K562 (cell line): ENCODE data around the gene GMEB2. TPM values are rescaled to one million over a fixed set of nuclear protein-coding genes. Genes with fewer than 3 reads are reported as not detected.
A peak's percentile ranks its signal among the peaks of the same experiment; 100 is the strongest.

Experiments used
- ATAC-seq: fragments of 200-7000 bp; cut with Tn5 transposase; 3 replicates; pipeline ENCODE4 v1.9.1; 2020; ENCODE audit warnings: moderate library complexity
- BruUV-seq: library from RNA; stranded (reverse); fragments of 400-500 nt; replicated peaks from 2 replicates; lab custom pipeline; 2021; lab: Mats Ljungman, UMichigan
- CTCF ChIA-PET: fragments of 300-600 bp; formaldehyde crosslinking; extraction: SDS; loops from one replicate; lab custom pipeline; 2021; ENCODE audit warnings: low intra/inter-chr PET ratio; lab: Yijun Ruan, JAX
- POLR2A ChIA-PET: fragments of 300-600, 350-650 bp; sonication (Branson Sonifier 250); formaldehyde crosslinking; extraction: SDS; loops from one replicate; lab custom pipeline; 2021; ENCODE audit warnings: antibody characterized with exemption, inconsistent platforms; lab: Yijun Ruan, JAX
- DNase-seq, 4 experiments: peaks; one replicate each; pipeline versions ENCODE4 v3.0.0 to v3.0.0-alpha.2; 2011 to 2018; ENCODE audit warnings: low spot score in 3 of 4, mixed read lengths in 3 of 4; ENCODE audit errors: extremely low read depth in 1 of 4
- FAIRE-seq: peaks from 2 replicates; lab custom pipeline; 2011; peaks lifted over from hg19 to GRCh38; lab: Jason Lieb, UNC
- H2AFZ ChIP-seq: 2 replicates; pipeline ENCODE4 v1.6.0; 2011; ENCODE audit warnings: low read depth, low read length, control low read depth, inconsistent platforms
- H3K27ac ChIP-seq: fragments of 200-600 bp; 3 replicates; pipeline ENCODE4 v1.8.0; 2011; ENCODE audit warnings: low read depth, mild to moderate bottlenecking, control low read depth, inconsistent platforms, low read length, moderate library complexity, mixed read lengths; ENCODE audit errors: extremely low read depth
- H3K27me3 ChIP-seq, 2 experiments: fragments of 300-600 bp in 1 of 2; 2 replicates in 1 of 2; 3 replicates in 1 of 2; pipeline versions ENCODE4 v1.6.0 to v1.8.0; 2011; ENCODE audit warnings: inconsistent platforms in 2 of 2, low read length in 2 of 2, mild to moderate bottlenecking in 1 of 2, mixed read lengths in 1 of 2, moderate library complexity in 1 of 2; ENCODE audit not compliant: control insufficient read depth in 2 of 2, insufficient read depth in 2 of 2
- H3K36me3 ChIP-seq: fragments of 300-600 bp; 3 replicates; pipeline ENCODE4 v1.8.0; 2011; ENCODE audit warnings: mild to moderate bottlenecking, low read length, inconsistent platforms; ENCODE audit not compliant: control insufficient read depth, insufficient read depth
- H3K4me1 ChIP-seq, 2 experiments: fragments of 200-600 bp in 1 of 2; replicated peaks in 1 of 2; 2 replicates in 1 of 2; 3 replicates in 1 of 2; pipeline versions ENCODE4 v1.5.1 to v1.8.0; 2011; ENCODE audit warnings: inconsistent platforms in 2 of 2, low read length in 2 of 2, mild to moderate bottlenecking in 1 of 2, mixed read lengths in 1 of 2, moderate library complexity in 1 of 2; ENCODE audit not compliant: control insufficient read depth in 2 of 2, insufficient read depth in 2 of 2
- H3K4me2 ChIP-seq: 2 replicates; pipeline ENCODE4 v1.6.1; 2011; ENCODE audit warnings: low read length, control low read depth, inconsistent platforms, mixed read lengths; ENCODE audit not compliant: insufficient read depth
- H3K4me3 ChIP-seq: fragments of 200-600 bp; sonication (generic), shearing (Covaris generic); 2 replicates; pipeline ENCODE4 v1.5.1; 2016; ENCODE audit warnings: control low read depth, inconsistent platforms
- H3K79me2 ChIP-seq: fragments of 200-600 bp; 3 replicates; pipeline ENCODE4 v1.8.0; 2011; ENCODE audit warnings: low read length, inconsistent platforms; ENCODE audit not compliant: control insufficient read depth, insufficient read depth
- H3K9ac ChIP-seq, 2 experiments: 2 replicates each; pipeline versions ENCODE4 v1.6.0 to v1.6.1; 2011; ENCODE audit warnings: low read depth in 2 of 2, low read length in 2 of 2, control low read depth in 1 of 2, inconsistent platforms in 1 of 2, mild to moderate bottlenecking in 1 of 2, mixed read lengths in 1 of 2; ENCODE audit not compliant: insufficient read depth in 1 of 2
- H3K9me1 ChIP-seq: one replicate; pipeline ENCODE4 v1.6.0; 2011; ENCODE audit warnings: inconsistent platforms, mild to moderate bottlenecking, low read length, moderate library complexity; ENCODE audit not compliant: control insufficient read depth, insufficient read depth
- H3K9me3 ChIP-seq: replicated peaks from 2 replicates; pipeline ENCODE4 v1.5.1; 2011; ENCODE audit warnings: low read depth, low read length, inconsistent platforms; ENCODE audit not compliant: control insufficient read depth, insufficient read depth
- H4K20me1 ChIP-seq: replicated peaks from 2 replicates; pipeline ENCODE4 v1.6.1; 2011; ENCODE audit warnings: low read length, inconsistent platforms, mixed read lengths; ENCODE audit not compliant: control insufficient read depth, insufficient read depth
- CEBPG ChIP-seq, 3 experiments: fragments of 200-800 bp in 1 of 3; sonication (Bioruptor generic) in 1 of 3; sonication (generic) in 1 of 3; formaldehyde crosslinking in 1 of 3; IDR thresholded peaks in 2 of 3; conservative IDR thresholded peaks in 1 of 3; 2 replicates each; pipeline versions ENCODE4 v1.6.1 to v1.8.0; 2016 to 2022; ENCODE audit warnings: missing compliant biosample characterization in 2 of 3, missing genetic modification characterization in 2 of 3, mild to moderate bottlenecking in 1 of 3, missing genetic modification reagents in 1 of 3
- CHD4 ChIP-seq: fragments of 200-600 bp; sonication (generic); IDR thresholded peaks from 3 replicates; pipeline ENCODE4 v1.6.1; 2012; ENCODE audit warnings: low read depth, mild to moderate bottlenecking, mixed read lengths, low read length, inconsistent platforms; ENCODE audit not compliant: insufficient read depth, insufficient replicate concordance, poor library complexity, severe bottlenecking
- CREB1 ChIP-seq, 2 experiments: sonication (generic) in 1 of 2; formaldehyde crosslinking in 1 of 2; IDR thresholded peaks; 2 replicates each; pipeline versions ENCODE4 v1.6.1 to v1.8.0; 2012 to 2022; ENCODE audit warnings: inconsistent platforms in 1 of 2, mild to moderate bottlenecking in 1 of 2, missing genetic modification reagents in 1 of 2, moderate library complexity in 1 of 2
- FOSL1 ChIP-seq: fragments of 200-800 bp; sonication (Bioruptor generic); conservative IDR thresholded peaks from 2 replicates; pipeline ENCODE4 v1.6.1; 2016; ENCODE audit warnings: missing genetic modification characterization, missing compliant biosample characterization
- JUND ChIP-seq, 2 experiments: IDR thresholded peaks; 2 replicates in 1 of 2; 3 replicates in 1 of 2; pipeline ENCODE4 v1.6.1; 2011; ENCODE audit warnings: borderline replicate concordance in 2 of 2, low read depth in 2 of 2, low read length in 2 of 2, improper control_type of control experiment in 1 of 2, missing biosample characterization in 1 of 2, missing genetic modification characterization in 1 of 2, missing genetic modification reagents in 1 of 2
- KAT8 ChIP-seq: fragments of 450-650 bp; IDR thresholded peaks from 2 replicates; pipeline ENCODE4 v1.6.1; 2016; ENCODE audit warnings: low read depth, mild to moderate bottlenecking
- KDM2B ChIP-seq: fragments of 250-450 bp; sonication (Bioruptor Pico); IDR thresholded peaks from 2 replicates; pipeline ENCODE4 v1.8.0; 2021; ENCODE audit warnings: mild to moderate bottlenecking, moderate library complexity
- KDM5B ChIP-seq: fragments of 200-600 bp; sonication (generic); IDR thresholded peaks from 2 replicates; pipeline ENCODE4 v1.6.1; 2012; ENCODE audit warnings: low read depth, mild to moderate bottlenecking, moderate library complexity, low read length, control low read depth, inconsistent platforms; ENCODE audit not compliant: insufficient replicate concordance
- MAZ ChIP-seq, 2 experiments: fragments of 450-650 bp in 1 of 2; sonication (generic) in 1 of 2; formaldehyde crosslinking; IDR thresholded peaks in 1 of 2; conservative IDR thresholded peaks in 1 of 2; 2 replicates each; pipeline versions ENCODE4 v1.4.0 to v1.5.0; 2020; ENCODE audit warnings: mild to moderate bottlenecking in 1 of 2, missing genetic modification reagents in 1 of 2
- MEF2A ChIP-seq: IDR thresholded peaks from 2 replicates; pipeline ENCODE4 v1.6.1; 2011; ENCODE audit warnings: low read depth, mild to moderate bottlenecking, low read length, moderate library complexity; ENCODE audit not compliant: control insufficient read depth
- NR2C2 ChIP-seq, 2 experiments: fragments of 200-800 bp in 1 of 2; sonication (Bioruptor generic) in 1 of 2; sonication (generic) in 1 of 2; formaldehyde crosslinking in 1 of 2; IDR thresholded peaks; 2 replicates each; pipeline versions ENCODE4 v1.6.1 to v1.8.0; 2016 to 2022; ENCODE audit warnings: mild to moderate bottlenecking in 1 of 2, missing compliant biosample characterization in 1 of 2, missing genetic modification characterization in 1 of 2, missing genetic modification reagents in 1 of 2
- NRF1 ChIP-seq, 2 experiments: fragments of 450-650 bp; IDR thresholded peaks in 1 of 2; conservative IDR thresholded peaks in 1 of 2; 2 replicates each; pipeline ENCODE4 v1.6.1; 2014; ENCODE audit warnings: mild to moderate bottlenecking in 2 of 2
- SRSF1 ChIP-seq: fragments of 200-400 bp; formaldehyde crosslinking; IDR thresholded peaks from 2 replicates; pipeline ENCODE4 v1.6.1; 2017; ENCODE audit warnings: mild to moderate bottlenecking, low read depth, low read length, moderate library complexity
- SRSF9 ChIP-seq: fragments of 200-400 bp; formaldehyde crosslinking; IDR thresholded peaks from 2 replicates; pipeline ENCODE4 v1.6.1; 2017; ENCODE audit warnings: low read depth, low read length, borderline replicate concordance
- STAG1 ChIP-seq: sonication (generic); formaldehyde crosslinking; IDR thresholded peaks from 2 replicates; pipeline ENCODE4 v1.5.0; 2020; ENCODE audit warnings: missing genetic modification reagents, borderline replicate concordance
- TRIM24 ChIP-seq, 2 experiments: fragments of 450-650 bp; IDR thresholded peaks; 2 replicates each; pipeline ENCODE4 v1.6.1; 2016
- WGBS: fragments of 100-300 bp; shearing (Covaris generic); methylation state at CpG from one replicate; pipeline ENCODE4 v1.1.6; 2016; ENCODE audit warnings: low coverage, mixed read lengths; ENCODE audit not compliant: insufficient coverage; ENCODE audit errors: missing lambda C conversion rate; 5-methylcytosine and 5-hydroxymethylcytosine counted together
- in situ Hi-C: fragments of 300-500 bp; cut with MboI; formaldehyde crosslinking; loops from 4 replicates; pipeline ENCODE4 v1.15.0; 2018; ENCODE audit warnings: inconsistent platforms, mixed read lengths
- intact Hi-C: fragments of 100-400 bp; cut with micrococcal nuclease; formaldehyde crosslinking; loops from 2 replicates; pipeline ENCODE4 v1.14.2; 2022
- polyA plus RNA-seq, 8 experiments: library from polyadenylated mRNA; depleted of rRNA in 4 of 8; stranded (reverse) in 5 of 8; unstranded in 3 of 8; fragments of >200 nt; fragmentation: Nextera tagmentation in 2 of 8; fragmentation: Illumina TruSeq in 1 of 8; extraction: Ambion mirVana in 2 of 8; extraction: Trizol in 1 of 8; gene quantifications; 2 replicates each; pipeline versions ENCODE4 v1.2.1 to v1.2.3, GENCODE V29; 2011 to 2014; ENCODE audit warnings: inconsistent platforms in 1 of 8, missing spikeins in 1 of 8
- total RNA-seq, 7 experiments: library from RNA; depleted of rRNA in 6 of 7; stranded (reverse); fragments of >200 nt in 6 of 7; fragmentation: Illumina TruSeq in 2 of 7; extraction: Trizol in 2 of 7; gene quantifications; 2 replicates each; pipeline versions ENCODE4 v1.2.1 to v1.2.3, GENCODE V29; 2011 to 2021; ENCODE audit warnings: low replicate concordance in 1 of 7

Gene GMEB2
- total and polyA plus RNA-seq, 9 of the 15 experiments (the other 6 are each of a cell fraction or from before 2014, with no cell fraction given) = 0.03 to 13.9 (median 6.3) TPM

GRCh38 chr20:63576311-63576710 is 50.6 kb downstream of the GMEB2 start (continued):
- no peak for TF ChIP-seq CREB1 (IDR thresholded peaks at IDR 0.05)
- TF ChIP-seq CREB1 (CRISPR knock-in tag; IDR thresholded peaks at IDR 0.05) = no peak
- TF ChIP-seq STAG1 (CRISPR knock-in tag) = no peak
- no peak for TF ChIP-seq KAT8
- TF ChIP-seq SRSF9 = no peak
- no peak for TF ChIP-seq CHD4
- no peak for TF ChIP-seq MAZ (CRISPR knock-in tag; conservative IDR thresholded peaks at IDR 0.05 in 1 of 2, IDR thresholded peaks at IDR 0.05 in 1 of 2)
- no peak for TF ChIP-seq SRSF1
- TF ChIP-seq, all 486 proteins: peak for 0

GRCh38 chr20:63574829-63575743 is 51.8 kb downstream of the GMEB2 start:
- intact Hi-C loops = no loop called here
- H3K4me2 ChIP-seq = no peak overlapping the region
- ChIA-PET CTCF (no interaction called here), POLR2A (no interaction called here)
- peak in 1 of 4 experiments; percentile 28 for DNase-seq
- no peak overlapping the region for H3K27ac ChIP-seq
- ATAC-seq = peak; percentile 29
- peak overlapping the region; percentile 48 to 80; a peak in 3 of 4 replicates for H3K9ac ChIP-seq
- peaks cover 3% of the 10 kb centered on the region for H3K9me1 ChIP-seq
- peak; percentile 19 for FAIRE-seq
- peak overlapping the region; percentile 93; the same call in 1 of the 2 replicates for H2AFZ ChIP-seq
- H3K36me3 ChIP-seq = no peaks in the 10 kb centered on the region
- H4K20me1 ChIP-seq = peaks cover 3% of the 10 kb centered on the region; the same call in 1 of the 2 replicates
- no peak overlapping the region for H3K4me3 ChIP-seq
- in situ Hi-C loops = no loop called here
- BruUV-seq = no TSS peak
- no peaks in the 10 kb centered on the region for H3K9me3 ChIP-seq
- WGBS = 54% methylated on average over 27 of the region's 28 CpGs
- H3K79me2 ChIP-seq = no peaks in the 10 kb centered on the region
- no peaks in the 10 kb centered on the region for H3K27me3 ChIP-seq
- peaks cover 8 to 61% of the 10 kb centered on the region in 2 experiments for H3K4me1 ChIP-seq
- TF ChIP-seq SRSF1 (no peak), NRF1 (conservative IDR thresholded peaks at IDR 0.05 in 1 of 2, IDR thresholded peaks at IDR 0.05 in 1 of 2) (0 out of 4 replicates have a peak, but pooled peaks of 1 of the 2 experiments have one; percentile 9), NR2C2 (CRISPR knock-in tag; IDR thresholded peaks at IDR 0.05) (no peak), NR2C2 (tag; IDR thresholded peaks at IDR 0.05) (no peak; the same call in 1 of the 2 replicates), KDM2B (CRISPR knock-in tag) (no peak), CEBPG (CRISPR knock-in tag; IDR thresholded peaks at IDR 0.05) (peak; percentile 87), CEBPG (tag; conservative IDR thresholded peaks at IDR 0.05 in 1 of 2, IDR thresholded peaks at IDR 0.05 in 1 of 2) (peak; percentile 45 to 83), TRIM24 (IDR thresholded peaks at IDR 0.05) (peak in 1 of 2 experiments; percentile 47; a peak in 1 of 4 replicates), MEF2A (no peak), JUND (IDR thresholded peaks at IDR 0.05; ENCODE audit: borderline replicate concordance, low read depth, low read length) (0 out of 2 replicates have a peak, but pooled peaks have one; percentile 19), JUND (tag; IDR thresholded peaks at IDR 0.05; ENCODE audit: borderline replicate concordance, low read depth, low read length) (no peak), KDM5B (peak; percentile 4), FOSL1 (tag) (no peak)
